ENCODE measurements around the gene TBC1D9.

TBC1D9 gene

GRCh38 chr4:140719686-140720085, 36.5 kb downstream of the TBC1D9 start:
- DNase-seq, result no peak

GRCh38 chr4:140719022-140719421, 37.2 kb downstream of the TBC1D9 start:
- no peak for DNase-seq

GRCh38 chr4:140718241-140718952, 37.8 kb downstream of the TBC1D9 start:
- no peak for DNase-seq

GRCh38 chr4:140717313-140717712, 38.9 kb downstream of the TBC1D9 start:
- no peak for DNase-seq

- no peak for DNase-seq
These were observed 41.1 kb downstream of the TBC1D9 start for GRCh38 chr4:140715119-140715518.

GRCh38 chr4:140711910-140712309, 44.3 kb downstream of the TBC1D9 start:
- no peak for DNase-seq

- no peak for DNase-seq
These were observed 45.1 kb downstream of the TBC1D9 start for GRCh38 chr4:140710908-140711622.

- DNase-seq, result no peak
These were observed 48.9 kb downstream of the TBC1D9 start for GRCh38 chr4:140707325-140707724.

- no peak for DNase-seq
These were observed 49.5 kb downstream of the TBC1D9 start for GRCh38 chr4:140706665-140707064.

- DNase-seq, result no peak
These were observed 49.9 kb downstream of the TBC1D9 start for GRCh38 chr4:140706276-140706625.

GRCh38 chr4:140705625-140706275, 50.4 kb downstream of the TBC1D9 start:
- no peak for DNase-seq

- DNase-seq, result no peak
These were observed 51.2 kb downstream of the TBC1D9 start for GRCh38 chr4:140704964-140705363.

- no peak for DNase-seq
These were observed 51.7 kb downstream of the TBC1D9 start for GRCh38 chr4:140704392-140704960.

GRCh38 chr4:140703463-140703862, 52.7 kb downstream of the TBC1D9 start:
- DNase-seq, result no peak

- DNase-seq, result no peak
These were observed 54.0 kb downstream of the TBC1D9 start for GRCh38 chr4:140702096-140702757.

- no peak for DNase-seq
These were observed 55.1 kb downstream of the TBC1D9 start for GRCh38 chr4:140701071-140701470.

GRCh38 chr4:140697709-140698560, 58.2 kb downstream of the TBC1D9 start:
- no peak for DNase-seq

- no peak for DNase-seq
These were observed 60.7 kb downstream of the TBC1D9 start for GRCh38 chr4:140695483-140695882.

- DNase-seq, result no peak
These were observed 62.6 kb downstream of the TBC1D9 start for GRCh38 chr4:140693562-140693961.

- DNase-seq, result no peak
These were observed 64.8 kb downstream of the TBC1D9 start for GRCh38 chr4:140691369-140691768.

GRCh38 chr4:140690093-140690492, 66.1 kb downstream of the TBC1D9 start:
- DNase-seq, result no peak

GRCh38 chr4:140689623-140690022, 66.6 kb downstream of the TBC1D9 start:
- DNase-seq, result no peak

All from midbrain (tissue), 1 donor.